Measurements from ENCODE around the gene TRAPPC10. TPM values are rescaled to one million over a fixed set of nuclear protein-coding genes. Genes with fewer than 3 reads are reported as not detected.

The TRAPPC10 gene
- total and polyA plus RNA-seq, 9 of the 15 experiments (the other 6 are each of a cell fraction or from before 2014, with no cell fraction given): 1.1 to 33.8 (median 24.3) TPM

- no peak overlapping the region for H3K4me2 ChIP-seq (ENCODE audit: insufficient read depth, low read length)
- BruUV-seq (replicated peaks): no TSS peak
- no peaks in the 10 kb centered on the region for H3K9me3 ChIP-seq (replicated peaks; ENCODE audit: control insufficient read depth, insufficient read depth, low read depth, low read length)
- DNase-seq (ENCODE audit: extremely low read depth in 1 of 4, low spot score in 3 of 4) (peak in 1 of 4 experiments; percentile 30), FAIRE-seq (no peak), ATAC-seq (peak; percentile 69)
- TF ChIP-seq KLF10 (CRISPR knock-in tag; IDR thresholded peaks at IDR 0.05) (no peak), ATF3 (IDR thresholded peaks at IDR 0.05) (no peak), ATF3 (CRISPR knock-in tag; conservative IDR thresholded peaks at IDR 0.05) (no peak), RBM22 (IDR thresholded peaks at IDR 0.05; ENCODE audit: low read depth, low read length, poor library complexity, severe bottlenecking) (peak; percentile 31), SIX5 (IDR thresholded peaks at IDR 0.05; ENCODE audit: borderline replicate concordance in 1 of 2, insufficient read depth in 1 of 2, low read depth in 1 of 2, low read length in 2 of 2) (no peak), GABPB1 (CRISPR knock-in tag; IDR thresholded peaks at IDR 0.05) (no peak), GTF2E2 (tag; IDR thresholded peaks at IDR 0.05) (no peak), RNF2 (IDR thresholded peaks at IDR 0.05) (no peak), NFE2 (IDR thresholded peaks at IDR 0.05; ENCODE audit: low read depth) (0 out of 2 replicates have a peak, but pooled peaks have one; percentile 16), MAFG (tag; conservative IDR thresholded peaks at IDR 0.05) (peak; percentile 22; the same call in 1 of the 2 replicates), ZNF785 (CRISPR knock-in tag; IDR thresholded peaks at IDR 0.05) (no peak), DLX4 (CRISPR knock-in tag; IDR thresholded peaks at IDR 0.05) (no peak)
- TF ChIP-seq, protein P1, sequence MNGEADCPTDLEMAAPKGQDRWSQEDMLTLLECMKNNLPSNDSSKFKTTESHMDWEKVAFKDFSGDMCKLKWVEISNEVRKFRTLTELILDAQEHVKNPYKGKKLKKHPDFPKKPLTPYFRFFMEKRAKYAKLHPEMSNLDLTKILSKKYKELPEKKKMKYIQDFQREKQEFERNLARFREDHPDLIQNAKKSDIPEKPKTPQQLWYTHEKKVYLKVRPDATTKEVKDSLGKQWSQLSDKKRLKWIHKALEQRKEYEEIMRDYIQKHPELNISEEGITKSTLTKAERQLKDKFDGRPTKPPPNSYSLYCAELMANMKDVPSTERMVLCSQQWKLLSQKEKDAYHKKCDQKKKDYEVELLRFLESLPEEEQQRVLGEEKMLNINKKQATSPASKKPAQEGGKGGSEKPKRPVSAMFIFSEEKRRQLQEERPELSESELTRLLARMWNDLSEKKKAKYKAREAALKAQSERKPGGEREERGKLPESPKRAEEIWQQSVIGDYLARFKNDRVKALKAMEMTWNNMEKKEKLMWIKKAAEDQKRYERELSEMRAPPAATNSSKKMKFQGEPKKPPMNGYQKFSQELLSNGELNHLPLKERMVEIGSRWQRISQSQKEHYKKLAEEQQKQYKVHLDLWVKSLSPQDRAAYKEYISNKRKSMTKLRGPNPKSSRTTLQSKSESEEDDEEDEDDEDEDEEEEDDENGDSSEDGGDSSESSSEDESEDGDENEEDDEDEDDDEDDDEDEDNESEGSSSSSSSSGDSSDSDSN (IDR thresholded peaks at IDR 0.05; ENCODE audit: borderline replicate concordance in 1 of 2, low read depth in 2 of 2, low read length in 2 of 2): no peak
- TF ChIP-seq, protein P2, sequence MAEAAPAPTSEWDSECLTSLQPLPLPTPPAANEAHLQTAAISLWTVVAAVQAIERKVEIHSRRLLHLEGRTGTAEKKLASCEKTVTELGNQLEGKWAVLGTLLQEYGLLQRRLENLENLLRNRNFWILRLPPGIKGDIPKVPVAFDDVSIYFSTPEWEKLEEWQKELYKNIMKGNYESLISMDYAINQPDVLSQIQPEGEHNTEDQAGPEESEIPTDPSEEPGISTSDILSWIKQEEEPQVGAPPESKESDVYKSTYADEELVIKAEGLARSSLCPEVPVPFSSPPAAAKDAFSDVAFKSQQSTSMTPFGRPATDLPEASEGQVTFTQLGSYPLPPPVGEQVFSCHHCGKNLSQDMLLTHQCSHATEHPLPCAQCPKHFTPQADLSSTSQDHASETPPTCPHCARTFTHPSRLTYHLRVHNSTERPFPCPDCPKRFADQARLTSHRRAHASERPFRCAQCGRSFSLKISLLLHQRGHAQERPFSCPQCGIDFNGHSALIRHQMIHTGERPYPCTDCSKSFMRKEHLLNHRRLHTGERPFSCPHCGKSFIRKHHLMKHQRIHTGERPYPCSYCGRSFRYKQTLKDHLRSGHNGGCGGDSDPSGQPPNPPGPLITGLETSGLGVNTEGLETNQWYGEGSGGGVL (CRISPR knock-in tag; IDR thresholded peaks at IDR 0.05): no peak
- peaks cover 3 to 10% of the 10 kb centered on the region in 2 experiments; a peak in 4 of 5 replicates for H3K4me1 ChIP-seq (replicated peaks in 1 of 2; ENCODE audit: control insufficient read depth in 2 of 2, insufficient read depth in 2 of 2, low read length in 2 of 2)
- WGBS (ENCODE audit: insufficient coverage, low coverage, missing lambda C conversion rate): 85% methylated on average over 19 of the region's 19 CpGs
- in situ Hi-C loops (cut with MboI) (no loop called here), intact Hi-C loops (cut with micrococcal nuclease) (no loop called here)
- H4K20me1 ChIP-seq (replicated peaks; ENCODE audit: control insufficient read depth, insufficient read depth, low read length): no peaks in the 10 kb centered on the region
- H3K79me2 ChIP-seq (ENCODE audit: control insufficient read depth, insufficient read depth, low read length): no peaks in the 10 kb centered on the region
- H2AFZ ChIP-seq (ENCODE audit: low read depth, low read length): no peak overlapping the region
- no peak overlapping the region for H3K4me3 ChIP-seq
- H3K36me3 ChIP-seq (ENCODE audit: control insufficient read depth, insufficient read depth, low read length): peaks cover 84% of the 10 kb centered on the region
- no peaks in the 10 kb centered on the region for H3K27me3 ChIP-seq (ENCODE audit: control insufficient read depth in 2 of 2, insufficient read depth in 2 of 2, low read length in 2 of 2)
- H3K27ac ChIP-seq (ENCODE audit: extremely low read depth, low read depth, low read length): no peak overlapping the region
- peak overlapping the region in 1 of 2 experiments; percentile 2; a peak in 1 of 4 replicates for H3K9ac ChIP-seq (ENCODE audit: insufficient read depth in 1 of 2, low read depth in 2 of 2, low read length in 2 of 2)
- H3K9me1 ChIP-seq (ENCODE audit: control insufficient read depth, insufficient read depth, low read length): no peaks in the 10 kb centered on the region
- ChIA-PET CTCF (ENCODE audit: low intra/inter-chr PET ratio) (no interaction called here), POLR2A (interaction anchor here (0.6 to 2.7 kb wide), 6 partner anchors 9 to 71 kb away, joined by 3 to 9 read pairs (median 3); no protein-coding TSS in a partner anchor)
Observed at GRCh38 chr21:44063151-44063912, 51.2 kb downstream of the TRAPPC10 start.

Data from K562 (cell line).